HEK293 (cell line): ENCODE measurements around the gene GPLD1.

Experiments
- SETDB1 ChIP-seq: IDR thresholded peaks from one replicate; pipeline ENCODE4 v1.6.1; 2017; ENCODE audit warnings: mild to moderate bottlenecking, low read length, moderate library complexity, mixed read lengths; ENCODE audit not compliant: insufficient read length
- ZNF366 ChIP-seq: fragments of 450-650 bp; formaldehyde crosslinking; conservative IDR thresholded peaks from 2 replicates; pipeline ENCODE4 v1.5.1; 2016; ENCODE audit warnings: missing biosample characterization, missing genetic modification characterization

GRCh38 chr6:24494821-24495795 is 5.7 kb upstream of the GPLD1 start, which contains the start of gene ALDH5A1:
- 0 out of 2 replicates have a peak, but pooled peaks have one; percentile 51 for TF ChIP-seq ZNF366
- no peak for TF ChIP-seq SETDB1
